Pons (tissue), 1 donor: Measurements from ENCODE around the gene DIAPH3.

Source experiments
- DNase-seq: peaks from one replicate; pipeline ENCODE4 v3.0.0-alpha.2; 2016; ENCODE audit warnings: low spot score

The DIAPH3 gene

DNA sequence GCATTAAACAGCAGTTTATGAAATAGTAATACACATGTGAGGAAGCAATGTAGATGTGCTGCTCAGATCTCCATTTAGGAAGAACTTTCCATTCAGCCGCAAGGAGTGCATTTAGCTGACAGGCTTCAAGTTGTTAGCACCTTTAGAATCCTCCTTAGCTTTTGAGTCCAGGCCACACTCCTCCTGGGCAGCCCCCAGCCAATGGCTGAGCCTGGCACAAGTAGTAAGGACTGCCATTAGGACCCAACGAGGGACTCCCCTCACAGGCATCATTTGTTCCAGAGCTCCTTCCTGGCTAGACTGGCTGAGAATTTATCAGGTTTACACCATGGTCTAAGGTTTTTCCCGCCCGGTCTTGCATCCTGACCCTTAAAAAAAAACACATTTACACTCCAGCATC lies 201.4 kb downstream of the DIAPH3 start:
- DNase-seq: no peak

DNA sequence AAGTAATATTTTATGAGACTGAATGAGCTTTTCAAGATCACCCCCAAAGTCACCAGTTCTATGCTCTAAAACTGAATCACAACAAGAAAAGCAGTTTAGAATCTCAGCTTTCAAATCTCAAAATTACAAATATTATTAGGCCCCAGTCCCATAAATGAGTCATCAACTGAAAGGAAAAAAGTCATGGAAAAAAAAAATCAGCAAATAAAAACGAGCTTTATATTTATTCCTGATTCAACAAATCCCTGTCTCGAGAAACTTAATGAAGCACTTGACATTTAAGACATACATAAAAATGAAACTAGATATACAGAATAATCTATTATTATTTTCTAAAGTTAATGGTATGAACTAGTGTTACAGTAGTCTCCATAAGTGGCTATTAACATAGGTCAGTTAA lies 203.0 kb downstream of the DIAPH3 start:
- DNase-seq: no peak

DNA sequence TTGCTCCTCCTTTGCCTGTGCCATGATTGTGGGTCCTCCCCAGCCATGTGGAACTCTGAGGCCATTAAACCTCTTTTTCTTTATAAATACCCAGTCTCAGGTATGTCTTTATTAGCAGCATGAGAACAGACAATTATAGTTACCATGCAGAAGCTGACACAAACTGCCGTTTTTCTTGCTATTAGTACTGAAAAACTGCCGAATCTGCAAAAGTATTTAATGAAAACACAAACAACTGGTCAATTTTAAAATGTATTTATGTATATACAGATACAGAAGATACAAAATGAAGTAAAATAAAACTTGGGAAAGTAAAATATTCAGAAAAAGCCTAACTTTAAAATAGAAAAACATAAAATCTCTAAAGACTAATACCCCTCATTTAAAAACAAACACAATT lies 206.3 kb downstream of the DIAPH3 start:
- no peak for DNase-seq

DNA sequence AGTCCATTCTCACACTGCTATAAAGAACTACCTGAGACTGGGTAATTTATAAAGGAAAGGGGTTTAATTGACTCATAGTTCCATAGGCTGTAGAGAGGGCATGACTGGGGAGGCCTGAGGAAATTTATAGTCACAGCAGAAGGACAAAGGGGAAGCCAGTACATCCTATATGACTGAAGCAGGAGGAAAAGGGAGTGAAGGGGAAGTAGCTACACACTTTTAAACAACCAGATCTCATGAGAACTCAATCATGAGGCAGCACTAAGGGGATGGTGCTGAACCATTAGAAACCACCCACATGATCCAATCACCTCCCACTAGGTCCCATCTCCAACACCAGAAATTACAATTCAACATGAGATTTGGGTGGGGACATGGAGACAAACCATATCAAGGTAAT lies 209.1 kb downstream of the DIAPH3 start:
- DNase-seq: no peak

DNA sequence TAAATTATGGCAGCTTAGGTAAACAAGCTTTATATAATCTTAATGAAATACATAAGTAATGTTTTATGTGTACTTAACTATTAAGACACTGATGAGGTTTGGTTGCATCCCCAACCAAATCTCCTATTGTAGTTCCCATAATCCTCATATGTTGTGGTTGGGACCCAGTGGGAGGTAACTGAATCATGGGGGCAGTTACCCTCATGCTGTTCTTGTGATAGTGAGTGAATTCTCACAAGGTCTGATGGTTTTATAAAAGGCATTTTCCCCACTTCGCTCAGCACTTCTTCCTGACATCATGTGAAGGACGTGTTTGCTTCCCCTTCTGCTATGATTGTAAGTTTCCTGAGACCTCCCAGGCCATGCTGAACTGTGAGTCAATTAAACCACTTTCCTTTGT lies 212.7 kb downstream of the DIAPH3 start:
- no peak for DNase-seq

DNA sequence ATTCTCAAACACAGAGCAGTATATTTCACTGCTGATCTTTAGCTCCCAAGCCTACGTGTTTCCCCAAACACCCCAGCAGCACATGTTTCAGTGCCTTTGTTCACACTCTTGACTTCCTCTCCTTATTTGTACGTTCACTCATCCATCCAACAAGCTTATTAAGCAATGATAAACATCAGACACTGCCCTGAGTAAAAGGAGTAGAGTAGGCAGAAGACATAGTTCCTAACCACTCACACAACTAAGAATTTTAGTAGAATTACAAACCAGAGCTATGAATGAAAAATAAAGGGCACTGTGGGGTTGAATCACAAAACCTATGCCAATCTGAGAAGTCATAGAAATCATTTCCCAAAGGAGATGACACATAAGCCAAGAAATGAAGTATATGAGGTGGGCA lies 213.5 kb downstream of the DIAPH3 start:
- DNase-seq: no peak

DNA sequence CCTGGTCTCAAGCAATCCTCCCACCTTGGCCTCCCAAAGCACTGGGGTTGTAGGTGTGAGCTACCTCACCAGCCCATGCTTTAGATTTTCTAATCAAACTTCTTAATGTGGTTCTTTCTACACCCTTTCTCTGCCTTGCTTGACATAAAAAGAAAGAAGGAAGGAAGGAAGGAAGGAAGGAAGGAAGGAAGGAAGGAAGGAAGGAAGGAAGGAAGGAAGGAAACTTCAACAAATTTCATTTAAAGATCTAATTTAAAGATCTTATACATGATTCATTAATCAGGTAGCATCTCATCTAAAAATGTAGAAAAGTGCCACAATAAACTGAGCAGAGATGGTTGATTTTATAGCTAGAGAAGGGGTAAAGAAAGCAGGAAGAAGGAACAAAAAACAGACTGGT lies 215.0 kb downstream of the DIAPH3 start:
- no peak for DNase-seq

DNA sequence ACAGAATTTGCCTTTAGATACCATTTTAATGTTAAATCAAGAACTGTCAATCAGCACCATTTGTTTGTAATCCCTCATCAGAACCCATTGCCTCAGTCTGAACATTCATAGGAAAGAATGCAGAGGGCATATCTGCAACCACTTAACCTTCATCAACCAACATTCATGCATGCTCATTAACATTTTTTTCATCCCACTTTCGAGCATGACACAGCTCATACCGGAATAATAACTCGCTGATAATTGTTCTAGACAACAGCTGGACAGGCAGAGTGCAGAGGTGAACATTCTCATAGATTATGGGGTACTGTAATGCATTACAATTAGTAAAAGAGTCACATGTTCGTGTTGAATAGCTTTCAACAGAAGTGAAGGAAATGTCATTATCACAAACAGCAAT lies 216.8 kb downstream of the DIAPH3 start:
- DNase-seq: no peak

DNA sequence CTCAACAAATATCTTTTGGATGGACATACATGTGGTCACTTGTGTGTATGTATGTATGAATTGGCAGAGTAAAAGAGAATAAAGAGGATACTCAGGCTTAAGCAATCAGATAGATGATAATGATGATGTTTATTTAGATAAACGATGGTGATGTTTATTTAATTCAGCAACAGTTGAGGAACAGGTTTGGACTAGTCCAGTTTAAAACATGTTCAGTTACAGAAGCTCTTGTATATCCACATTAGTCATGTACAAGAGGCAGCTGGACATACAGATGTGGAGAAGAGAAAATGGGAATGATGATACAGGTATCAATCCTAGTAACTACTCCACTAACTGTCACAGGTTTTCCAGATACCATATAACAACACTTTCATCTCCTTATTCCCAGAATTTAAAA lies 232.1 kb downstream of the DIAPH3 start:
- no peak for DNase-seq

DNA sequence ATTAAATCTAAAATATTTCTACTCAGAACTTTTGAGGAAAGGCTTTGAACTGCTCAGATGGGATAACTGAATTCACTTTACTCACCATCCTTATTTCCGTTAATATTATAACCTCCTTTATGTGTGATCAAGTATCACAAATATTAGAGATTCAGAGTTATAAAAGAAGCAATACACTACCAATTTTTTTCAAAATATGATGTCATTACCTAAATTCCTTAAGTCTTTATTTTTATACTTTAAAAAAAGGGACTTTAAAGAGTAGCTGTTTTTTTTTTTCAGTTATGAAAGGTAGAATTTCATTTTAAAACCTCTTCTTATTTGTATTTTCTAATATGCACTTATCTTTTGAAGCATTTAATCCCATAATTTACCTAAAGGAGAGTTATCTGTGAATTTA lies 239.5 kb downstream of the DIAPH3 start:
- no peak for DNase-seq

DNA sequence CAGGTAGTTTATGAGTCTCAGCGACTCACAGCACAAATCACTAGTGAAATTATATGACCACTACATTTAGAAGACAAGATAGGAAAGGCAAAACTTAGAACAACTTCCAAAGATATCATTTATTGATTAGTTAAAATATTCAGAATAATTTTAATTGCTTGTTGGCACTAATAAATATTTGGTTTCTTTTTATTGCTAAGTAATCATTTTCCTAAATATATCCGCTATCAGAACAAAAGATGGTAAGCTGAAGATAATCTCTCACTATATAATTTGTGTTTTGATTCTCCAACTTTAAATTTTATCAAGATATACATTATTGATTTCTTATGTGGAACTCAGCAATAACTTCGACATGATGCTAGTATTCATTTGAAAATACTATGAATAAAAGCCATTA lies 248.5 kb downstream of the DIAPH3 start:
- no peak for DNase-seq

DNA sequence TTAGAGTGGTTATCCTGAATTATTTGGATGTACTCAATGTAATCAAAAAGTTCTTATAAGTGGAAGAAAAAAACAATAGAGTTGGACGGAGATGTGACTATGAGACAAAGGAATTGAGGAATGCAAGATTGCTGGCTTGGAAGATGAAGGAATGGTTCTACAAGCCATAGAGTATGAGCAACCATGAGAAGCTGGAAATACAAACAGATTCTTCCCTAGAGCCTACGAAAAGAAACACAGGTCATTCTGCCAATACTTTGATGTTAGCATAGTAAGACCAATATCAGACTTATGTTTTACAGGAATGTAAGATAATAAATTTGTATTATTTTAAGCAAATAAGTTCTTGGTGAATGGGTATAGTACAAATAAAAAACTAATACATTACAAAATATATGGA lies 249.2 kb downstream of the DIAPH3 start:
- no peak for DNase-seq

DNA sequence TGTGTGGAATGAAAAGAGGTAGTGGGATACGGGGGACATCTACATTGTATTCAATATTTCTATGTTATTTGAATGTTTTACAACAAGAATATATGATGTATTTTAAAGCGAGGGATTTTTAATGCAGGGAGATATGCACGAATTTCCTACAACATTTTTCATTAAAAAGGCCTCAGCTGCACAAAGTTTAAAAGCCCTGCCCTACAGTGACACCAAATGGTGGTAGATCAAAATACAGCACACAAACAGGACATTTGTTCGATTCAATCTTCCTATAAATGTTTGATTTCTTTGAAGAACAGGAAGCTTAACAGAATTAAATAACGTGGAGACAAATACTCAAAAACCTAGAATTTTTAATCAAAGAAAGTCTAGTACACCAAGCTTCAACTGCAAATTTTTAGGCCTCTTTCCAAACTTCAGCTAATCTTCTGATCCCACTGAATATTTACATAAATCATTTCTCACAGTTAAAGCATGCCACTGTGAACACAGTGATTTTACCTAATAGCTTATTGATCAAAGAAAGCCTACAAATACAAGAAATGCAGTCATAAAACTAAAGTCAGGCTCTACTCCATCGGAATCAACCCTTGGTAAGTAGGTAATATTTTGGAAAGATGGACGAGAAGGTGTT lies 257.2 kb downstream of the DIAPH3 start:
- DNase-seq: peak; percentile 31

DNA sequence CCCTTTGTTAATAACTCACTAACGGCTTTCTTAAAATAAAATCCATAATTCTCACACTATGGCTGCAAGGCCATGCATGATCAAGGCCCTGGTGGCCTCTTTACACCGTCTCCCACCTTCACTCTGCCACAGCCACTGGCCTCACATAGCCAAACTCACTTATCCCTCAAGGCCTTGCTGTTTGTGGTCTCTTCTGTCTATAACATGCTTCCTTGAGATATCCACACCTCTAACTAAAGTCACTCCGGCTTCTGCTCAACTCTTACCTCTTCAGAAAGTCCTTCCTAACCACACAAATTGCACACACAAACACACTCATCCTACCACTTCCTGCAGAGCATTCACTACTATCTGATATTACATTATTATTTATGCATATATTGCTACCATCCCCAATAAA lies 262.5 kb downstream of the DIAPH3 start:
- no peak for DNase-seq

DNA sequence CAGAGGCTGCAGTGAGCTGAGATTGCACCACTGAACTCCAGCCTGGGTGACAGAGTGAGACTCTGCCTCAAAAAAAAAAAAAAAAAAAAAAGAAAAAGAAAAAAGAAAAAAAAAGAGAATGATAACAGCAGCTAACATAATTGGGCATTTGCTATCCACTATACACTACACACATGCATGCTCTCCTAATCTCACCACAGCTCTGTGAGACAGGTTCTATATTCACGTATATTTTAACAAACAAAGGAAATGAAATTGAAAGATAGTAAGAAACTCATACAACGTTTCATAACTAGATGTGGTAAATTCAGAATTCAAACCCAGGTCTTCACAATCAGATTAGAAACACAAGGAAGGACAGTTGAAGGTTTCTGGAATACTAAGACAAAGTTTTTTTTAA lies 265.7 kb downstream of the DIAPH3 start:
- no peak for DNase-seq

DNA sequence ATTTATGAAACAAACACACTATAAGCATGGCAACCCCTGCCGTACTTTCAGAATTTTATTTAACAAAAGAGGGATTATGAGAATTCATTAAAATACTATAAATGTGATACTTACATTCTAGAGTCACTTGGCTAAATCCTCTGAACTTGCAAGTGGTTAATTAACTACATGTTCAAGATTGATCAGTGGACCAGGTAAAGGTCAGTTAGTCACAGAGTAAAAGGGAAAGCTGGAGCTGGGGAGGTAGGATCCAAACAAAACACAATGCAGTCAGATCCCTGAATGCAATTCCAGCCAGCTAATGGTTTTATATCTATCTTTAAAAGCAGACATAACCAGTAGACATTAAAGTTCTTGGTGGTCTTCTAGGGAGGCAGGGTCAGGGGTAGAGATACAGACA lies 270.5 kb downstream of the DIAPH3 start:
- DNase-seq: no peak

DNA sequence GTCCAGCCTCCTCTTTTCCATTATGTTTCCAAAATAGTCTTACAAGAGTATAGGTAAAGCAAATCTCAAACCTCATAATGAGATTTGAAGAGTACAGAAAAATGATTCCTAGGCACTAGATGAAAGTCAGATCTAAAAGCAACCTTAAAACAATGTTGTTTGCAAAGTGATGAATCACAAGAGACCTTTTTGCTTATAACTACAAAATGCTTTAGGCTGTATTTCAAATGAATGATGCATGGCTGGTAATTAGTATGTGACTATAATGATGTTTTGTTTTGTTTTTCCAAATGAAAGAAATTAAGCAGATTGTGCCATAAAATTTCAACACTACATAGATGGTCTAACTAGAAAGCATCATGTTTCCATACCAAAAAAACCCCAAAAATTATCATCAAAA lies 272.7 kb downstream of the DIAPH3 start:
- DNase-seq: no peak

DNA sequence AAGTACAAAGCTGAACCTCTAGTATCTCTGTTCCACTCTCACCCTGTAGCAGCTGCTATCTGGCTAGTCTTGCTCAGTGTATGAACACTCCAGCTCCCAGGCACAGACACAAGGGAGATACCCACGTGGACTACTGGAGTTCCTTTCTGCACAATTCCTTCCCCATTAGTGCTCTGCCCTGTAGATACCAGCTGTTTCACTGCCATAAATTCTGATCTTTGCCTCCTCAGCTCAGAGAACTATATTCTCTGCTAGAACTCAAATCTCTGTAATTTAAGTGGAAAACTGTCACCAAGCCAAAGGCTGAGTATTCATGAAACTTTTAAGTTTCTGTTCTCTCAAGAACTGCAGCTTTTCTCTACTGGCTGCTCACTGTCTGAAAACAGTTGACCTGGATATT lies 273.7 kb downstream of the DIAPH3 start:
- DNase-seq: no peak

DNA sequence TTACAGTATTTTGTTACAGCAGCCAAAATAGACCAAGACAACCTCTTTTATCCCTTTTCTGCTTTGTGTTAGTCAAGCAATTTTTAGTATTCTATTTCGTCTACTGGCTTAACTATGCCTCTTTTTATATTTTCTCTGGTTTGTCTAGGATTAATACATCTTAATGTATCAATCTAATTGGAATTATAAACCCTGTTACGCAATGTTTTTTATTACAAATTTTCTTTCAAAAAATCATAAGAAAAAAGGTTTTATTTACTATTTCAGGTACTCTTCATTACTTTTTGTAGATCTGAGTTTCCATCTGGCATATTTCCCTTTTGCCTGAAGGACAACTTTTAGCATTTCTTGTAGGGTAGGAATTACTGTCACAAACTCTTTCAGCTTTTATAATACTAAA lies 275.3 kb downstream of the DIAPH3 start:
- no peak for DNase-seq

DNA sequence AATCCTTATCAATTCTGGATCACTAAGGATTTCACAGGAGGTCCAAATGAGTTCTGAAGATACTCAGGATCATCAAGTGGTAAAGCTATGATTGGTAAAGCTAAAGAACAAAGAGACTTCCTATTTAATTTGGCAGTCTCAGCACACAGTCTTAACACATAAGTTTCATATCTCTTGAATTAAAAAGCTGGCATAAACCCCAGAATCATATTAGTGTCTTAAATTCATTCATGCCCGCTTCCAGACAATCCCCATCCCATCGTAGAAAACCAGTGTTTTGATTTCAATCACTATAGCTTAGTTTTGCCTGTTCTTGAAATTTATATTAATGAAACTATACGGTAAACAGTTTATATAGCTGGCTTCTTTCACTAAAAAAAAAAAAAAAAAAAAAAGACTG lies 278.7 kb downstream of the DIAPH3 start:
- DNase-seq: no peak

DNA sequence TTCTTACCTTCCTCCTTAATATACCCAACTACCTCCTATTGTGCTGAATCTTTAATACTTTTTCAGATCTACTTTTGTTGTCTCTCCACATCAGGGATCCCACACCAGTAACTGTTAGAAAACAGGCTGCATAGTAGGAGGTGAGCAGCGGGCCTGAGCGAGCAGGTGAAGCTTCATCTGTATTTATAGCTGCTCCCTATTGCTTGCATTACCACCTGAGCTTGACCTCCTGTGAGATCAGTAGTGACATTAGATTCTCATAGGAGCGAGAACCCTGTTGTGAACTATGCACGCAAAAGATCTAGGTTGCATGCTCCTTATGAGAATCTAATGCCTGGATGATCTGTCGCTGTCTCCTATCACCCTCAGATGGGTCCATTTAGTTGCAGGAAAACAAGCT lies 279.8 kb downstream of the DIAPH3 start:
- DNase-seq: no peak

DNA sequence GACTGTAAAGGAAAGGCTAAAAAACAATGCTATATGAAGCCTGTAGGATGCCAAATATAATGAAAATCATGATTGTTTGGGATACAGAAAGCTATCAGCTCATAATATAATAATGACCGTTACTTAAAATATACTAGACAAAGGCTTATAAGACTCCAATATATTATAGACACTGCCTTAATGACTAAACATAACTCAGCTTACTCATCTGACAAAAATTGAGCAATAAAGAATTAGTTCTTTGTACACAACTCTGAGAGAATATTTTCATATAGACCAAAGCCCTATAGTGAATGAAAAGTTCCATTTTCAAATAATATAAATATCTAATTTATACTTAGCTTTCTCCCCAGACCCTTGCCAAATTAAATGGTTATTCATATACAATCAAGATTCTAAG lies 283.3 kb downstream of the DIAPH3 start:
- DNase-seq: no peak

DNA sequence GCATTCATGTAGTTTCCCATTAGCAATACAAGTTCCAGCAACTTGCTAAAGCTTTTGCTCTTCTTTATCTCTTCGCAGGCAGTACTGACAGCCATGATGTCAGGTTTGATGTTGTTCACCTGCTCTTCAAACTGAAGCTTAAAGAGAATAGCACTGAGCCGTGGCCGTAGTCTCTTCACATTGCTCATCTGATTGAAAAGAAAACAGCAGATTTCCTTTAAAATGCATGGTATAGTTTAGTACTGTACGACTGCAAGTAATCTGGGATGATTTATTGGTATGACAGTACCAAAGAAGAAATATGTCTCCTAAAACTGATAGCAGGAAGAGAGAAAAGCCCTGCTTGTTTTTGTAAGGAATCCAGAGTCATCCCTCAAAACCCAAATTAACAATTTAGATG lies 284.4 kb downstream of the DIAPH3 start:
- no peak for DNase-seq

DNA sequence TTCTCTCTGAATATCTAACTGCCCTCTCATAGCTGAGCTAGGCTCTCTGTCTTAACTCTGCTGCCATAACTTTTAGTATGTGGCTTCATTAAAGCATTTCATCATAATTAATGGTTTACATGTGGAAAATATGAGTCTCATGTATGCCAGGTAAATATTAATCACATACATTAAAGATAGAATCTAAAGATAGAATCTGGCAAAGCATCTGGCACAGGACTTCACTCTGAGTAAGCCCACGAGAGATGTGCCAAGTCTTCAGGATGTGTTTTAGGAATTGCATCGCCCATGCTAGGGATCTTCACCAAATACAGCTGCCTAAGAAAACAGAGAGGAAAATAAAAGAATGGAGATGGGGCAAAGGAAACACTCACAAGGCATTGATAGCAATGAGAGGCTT lies 285.8 kb downstream of the DIAPH3 start:
- DNase-seq: no peak

DNA sequence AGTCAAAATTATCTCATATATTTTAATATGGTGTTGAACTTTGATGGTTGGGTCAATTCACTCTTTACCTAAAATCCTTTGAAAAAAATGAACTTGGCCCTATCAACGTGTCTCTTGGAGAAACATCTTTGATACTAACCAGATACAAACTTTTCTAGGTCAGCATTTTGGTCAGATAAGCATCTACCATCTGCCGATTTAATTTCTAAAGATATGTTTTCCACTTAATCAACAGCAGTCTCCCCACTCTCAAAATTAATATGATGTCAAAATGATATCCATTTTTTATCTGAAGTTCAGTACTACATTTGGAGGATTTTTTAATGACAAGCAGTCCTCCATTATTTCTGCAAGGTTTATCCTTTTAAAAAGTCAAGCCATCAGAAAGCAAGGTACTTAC lies 288.8 kb downstream of the DIAPH3 start:
- no peak for DNase-seq
